GM18508 (cell line): ENCODE results near the gene YY1.
"Not testable (repeated sequence)": the region's sequence is repeated elsewhere in the genome, so short reads cannot be mapped to it uniquely, and the experiment has no call there.

Experiments used
- ATAC-seq: cut with Tn5 transposase; IDR thresholded peaks from one replicate; pipeline ENCODE4 v1.9.1; 2021; ENCODE audit warnings: moderate number of reproducible peaks; ENCODE audit not compliant: insufficient read depth, unreplicated experiment

YY1 gene

GRCh38 chr14:100238419-100239210 is at the start of gene YY1:
Gene YY1 (plus strand): TSS chr14:100239144. CDS start chr14:100239245, 101 bp downstream.
- ATAC-seq = peak; percentile 73

GRCh38 chr14:100190126-100190525 is 48.8 kb upstream of the YY1 start:
- ATAC-seq = no peak

GRCh38 chr14:100191584-100192249 is 47.2 kb upstream of the YY1 start:
- ATAC-seq = no peak

- no peak for ATAC-seq
Observed at GRCh38 chr14:100192250-100192671, 46.7 kb upstream of the YY1 start.

DNA sequence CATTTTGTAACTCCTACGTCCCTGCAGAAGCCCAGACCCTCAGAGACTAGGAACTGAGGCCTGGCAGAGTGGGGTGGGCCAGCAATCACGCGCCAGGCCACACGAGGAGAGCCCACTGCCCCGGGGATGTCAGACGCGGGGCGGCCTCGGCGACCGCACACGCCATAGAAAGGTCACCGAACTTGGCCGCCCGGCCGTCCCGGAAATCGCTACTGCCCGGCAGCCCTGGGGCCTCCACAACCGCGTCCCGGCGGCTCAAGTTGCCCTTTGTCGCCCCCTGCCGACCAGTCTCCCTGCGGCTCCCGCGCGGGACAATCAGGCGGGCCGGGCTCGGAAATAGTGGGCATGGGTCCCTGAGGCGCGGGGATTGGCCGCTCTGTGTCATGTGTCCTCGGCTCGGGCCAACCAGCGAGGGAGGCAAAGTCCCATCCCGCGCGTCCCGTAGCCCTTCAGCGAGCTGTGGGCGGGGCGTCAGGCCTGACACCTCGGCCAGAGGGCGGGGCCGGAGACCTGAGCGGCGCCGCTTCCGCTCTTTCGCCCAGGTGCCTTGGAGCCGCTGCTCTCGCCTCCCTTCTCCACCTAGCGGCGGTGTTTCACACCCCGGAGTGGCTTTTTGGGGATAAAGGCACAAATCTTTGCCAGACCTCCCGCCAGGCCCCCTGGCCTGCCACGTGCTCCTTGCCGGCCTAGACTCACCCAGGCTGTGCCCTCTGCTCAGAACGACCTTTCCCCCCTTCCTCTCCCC is 46.1 kb upstream of the YY1 start:
- peak; percentile 93 for ATAC-seq

GRCh38 chr14:100193417-100194357 is 45.3 kb upstream of the YY1 start:
- ATAC-seq = no peak

GRCh38 chr14:100199240-100199860 is 39.6 kb upstream of the YY1 start:
- no peak for ATAC-seq

- no peak for ATAC-seq
Observed at GRCh38 chr14:100200311-100200710, 38.6 kb upstream of the YY1 start.

GRCh38 chr14:100201701-100202100 is 37.2 kb upstream of the YY1 start:
- no peak for ATAC-seq

DNA sequence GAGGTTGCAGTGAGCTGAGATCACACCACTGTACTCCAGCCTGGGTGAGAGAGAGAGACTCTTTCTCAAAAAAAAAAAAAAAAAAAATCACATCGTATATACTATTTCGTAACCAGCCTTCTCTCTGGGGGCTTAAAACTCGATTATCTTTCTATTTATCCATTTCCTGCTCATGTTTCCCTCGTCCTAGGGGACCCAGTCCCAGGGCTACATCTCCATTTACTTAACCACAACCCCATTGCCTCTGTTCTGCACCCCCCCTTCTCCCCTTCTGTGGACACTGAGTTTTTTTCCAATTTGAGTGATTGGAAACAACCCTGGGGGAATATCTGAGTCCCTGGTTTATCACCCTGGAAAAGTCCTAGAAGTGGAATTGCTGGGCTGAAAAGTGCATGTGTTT is 36.2 kb upstream of the YY1 start:
- no peak for ATAC-seq

GRCh38 chr14:100203146-100203545 is 35.8 kb upstream of the YY1 start:
- no peak for ATAC-seq

DNA sequence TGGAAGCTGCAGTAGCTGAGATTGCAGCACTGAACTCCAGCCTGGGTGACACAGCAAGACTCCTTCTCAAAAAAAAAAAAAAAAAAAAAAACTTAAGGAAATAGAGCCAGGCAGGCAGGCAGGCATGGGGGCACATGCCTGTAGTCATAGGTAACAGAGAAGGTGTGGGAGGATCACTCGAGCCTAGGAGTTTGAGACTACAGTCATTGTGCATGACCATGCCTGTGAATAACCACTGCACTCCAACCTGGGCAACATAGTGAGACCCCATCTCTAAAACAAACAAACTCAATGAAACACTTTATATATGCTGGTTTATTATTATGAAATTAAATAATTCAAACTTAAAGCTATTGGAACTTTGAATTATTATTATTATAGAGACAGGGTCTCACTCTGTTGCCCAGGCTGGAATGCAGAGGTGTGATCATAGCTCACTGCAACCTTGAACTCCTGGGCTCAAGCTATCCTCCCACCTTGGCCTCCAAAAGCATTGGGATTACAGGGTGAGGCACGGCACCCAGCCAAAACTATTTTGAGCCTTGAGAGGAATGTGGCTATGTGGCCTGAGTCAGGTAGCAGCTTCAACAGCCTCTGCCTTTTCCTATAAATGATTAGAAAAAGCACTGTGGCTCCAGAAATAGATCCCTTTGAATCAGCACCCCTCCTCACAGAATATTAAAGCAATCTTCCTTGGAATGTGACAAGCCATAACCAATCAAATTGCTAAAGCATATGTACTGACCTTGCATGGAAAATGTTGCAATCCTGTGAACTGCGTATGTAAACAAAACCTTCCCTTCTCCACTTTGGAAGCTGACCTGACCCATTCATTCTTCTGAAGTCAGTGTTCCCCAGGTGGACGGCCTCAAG is 34.7 kb upstream of the YY1 start:
- ATAC-seq = no peak

DNA sequence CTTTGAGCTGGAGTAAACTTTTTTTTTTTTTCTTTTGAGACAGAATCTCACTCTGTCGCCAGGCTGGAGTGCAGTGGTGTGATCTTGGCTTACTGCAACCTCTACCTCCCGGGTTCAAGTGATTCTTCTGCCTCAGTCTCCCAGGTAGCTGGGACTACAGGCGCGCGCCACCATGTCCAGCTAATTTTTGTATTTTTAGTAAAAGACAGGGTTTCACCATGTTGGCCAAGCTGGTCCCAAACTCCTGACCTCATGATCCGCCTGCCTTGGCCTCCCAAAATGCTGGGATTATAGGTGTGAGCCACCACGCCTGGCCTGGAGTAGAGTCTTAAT is 34.1 kb upstream of the YY1 start:
- ATAC-seq = not testable (repeated sequence)

- ATAC-seq = not testable (repeated sequence)
Observed at GRCh38 chr14:100207588-100207987, 31.4 kb upstream of the YY1 start.

DNA sequence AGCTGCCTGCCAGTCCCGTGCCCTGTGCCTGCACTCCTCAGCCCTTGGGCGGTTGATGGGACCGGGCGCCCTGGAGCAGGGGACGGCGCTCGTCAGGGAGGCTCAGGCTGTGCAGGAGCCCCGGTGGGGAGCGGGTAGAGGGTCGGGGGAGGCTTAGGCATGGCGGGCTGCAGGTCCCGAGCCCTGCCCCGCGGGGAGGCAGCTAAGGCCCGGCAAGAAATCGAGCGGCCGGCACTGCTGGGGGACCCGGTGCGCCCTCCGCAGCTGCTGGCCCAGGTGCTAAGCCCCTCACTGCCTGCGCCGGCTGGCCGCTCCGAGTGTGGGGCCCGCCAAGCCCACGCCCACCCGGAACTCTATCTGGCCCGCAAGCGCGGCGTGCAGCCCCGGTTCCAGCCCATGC is 30.8 kb upstream of the YY1 start:
- not testable (repeated sequence) for ATAC-seq

- ATAC-seq = no peak
Observed at GRCh38 chr14:100211366-100211765, 27.6 kb upstream of the YY1 start.

DNA sequence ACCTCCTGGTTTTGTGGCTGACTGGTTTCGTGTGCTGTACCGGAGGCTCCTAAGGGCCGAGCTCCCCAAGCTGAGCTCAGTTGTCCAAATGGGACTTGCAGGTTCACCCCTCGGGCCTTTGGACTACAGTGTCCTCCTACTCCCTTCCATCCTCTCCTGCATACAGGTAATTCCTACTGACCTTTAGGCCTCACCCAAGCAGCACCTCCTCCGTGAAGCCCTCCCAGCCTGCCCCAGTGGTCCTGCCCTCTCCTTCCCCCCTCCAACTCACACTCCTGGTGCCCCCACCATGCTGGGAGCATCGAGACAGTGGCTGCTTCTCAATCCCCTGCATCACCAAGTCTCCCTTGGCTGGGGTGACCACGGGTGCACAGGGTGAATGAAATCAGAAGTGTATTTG is 27.1 kb upstream of the YY1 start:
- ATAC-seq = no peak

- no peak for ATAC-seq
Observed at GRCh38 chr14:100212476-100213333, 26.2 kb upstream of the YY1 start.
